WI38 (cell line): Measurements from ENCODE around the gene PCDHGA5.

Experiments used
- H3K4me3 ChIP-seq: 2 replicates; pipeline ENCODE4 v1.5.1; 2011; ENCODE audit warnings: low read depth, mild to moderate bottlenecking, control low read depth, low read length
- CTCF ChIP-seq: IDR thresholded peaks from 2 replicates; pipeline ENCODE4 v1.5.1; 2012; ENCODE audit warnings: low read depth, mild to moderate bottlenecking, control low read depth, low read length

The PCDHGA5 gene

DNA sequence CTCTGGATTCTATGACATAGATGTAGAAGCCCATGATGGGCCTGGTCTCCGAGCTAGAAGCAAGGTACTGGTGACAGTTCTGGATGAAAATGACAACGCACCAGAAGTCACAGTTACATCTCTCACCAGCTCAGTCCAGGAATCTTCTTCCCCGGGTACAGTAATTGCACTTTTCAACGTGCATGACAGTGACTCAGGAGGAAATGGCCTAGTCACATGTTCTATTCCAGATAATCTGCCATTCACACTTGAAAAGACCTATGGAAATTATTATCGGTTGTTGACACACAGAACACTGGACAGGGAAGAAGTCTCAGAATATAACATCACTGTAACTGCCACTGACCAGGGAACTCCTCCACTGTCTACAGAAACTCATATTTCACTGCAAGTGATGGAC lies 7.8 kb upstream of the PCDHGA5 start:
- H3K4me3 ChIP-seq = no peak overlapping the region
- no peak for TF ChIP-seq CTCF

DNA sequence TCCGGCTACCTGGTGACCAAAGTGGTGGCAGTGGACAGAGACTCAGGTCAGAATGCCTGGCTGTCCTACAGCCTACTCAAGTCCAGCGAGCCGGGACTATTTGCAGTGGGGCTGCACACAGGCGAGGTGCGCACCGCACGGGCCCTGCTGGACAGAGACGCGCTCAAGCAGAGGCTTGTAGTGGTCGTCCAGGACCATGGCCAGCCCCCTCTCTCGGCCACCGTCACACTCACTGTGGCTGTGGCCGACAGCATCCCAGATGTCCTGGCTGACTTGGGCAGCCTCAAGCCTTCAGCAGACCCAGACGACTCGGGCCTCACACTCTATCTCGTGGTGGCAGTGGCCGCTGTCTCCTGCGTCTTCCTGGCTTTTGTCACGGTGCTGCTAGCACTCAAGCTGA lies 7.0 kb upstream of the PCDHGA5 start:
- no peak for TF ChIP-seq CTCF
- H3K4me3 ChIP-seq = no peak overlapping the region

- no peak within 1 kb of the TSS for H3K4me3 ChIP-seq
- TF ChIP-seq CTCF = peak; percentile 33; the same call in 1 of the 2 replicates
Observed at GRCh38 chr5:141359790-141360426, 4.1 kb upstream of the PCDHGA5 start, which contains the start of gene PCDHGB2. PCDHGB2 (plus strand) TSS chr5:141359994; CDS start chr5:141360136, 142 bp downstream.

DNA sequence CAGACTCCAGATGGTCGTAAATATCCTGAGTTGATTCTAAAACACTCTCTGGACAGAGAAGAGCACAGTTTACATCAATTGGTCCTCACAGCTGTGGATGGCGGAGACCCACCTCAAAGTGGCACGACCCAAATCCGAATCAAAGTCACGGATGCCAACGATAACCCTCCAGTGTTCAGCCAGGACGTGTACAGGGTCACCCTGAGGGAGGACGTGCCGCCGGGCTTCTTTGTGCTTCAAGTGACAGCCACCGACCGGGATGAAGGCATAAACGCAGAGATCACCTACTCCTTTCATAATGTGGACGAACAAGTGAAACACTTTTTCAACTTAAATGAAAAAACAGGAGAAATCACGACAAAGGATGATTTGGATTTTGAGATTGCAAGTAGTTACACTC lies 3.3 kb upstream of the PCDHGA5 start:
- H3K4me3 ChIP-seq = no peak overlapping the region
- no peak for TF ChIP-seq CTCF

- TF ChIP-seq CTCF = no peak
Observed at GRCh38 chr5:141362719-141363118, 1.2 kb upstream of the PCDHGA5 start.

DNA sequence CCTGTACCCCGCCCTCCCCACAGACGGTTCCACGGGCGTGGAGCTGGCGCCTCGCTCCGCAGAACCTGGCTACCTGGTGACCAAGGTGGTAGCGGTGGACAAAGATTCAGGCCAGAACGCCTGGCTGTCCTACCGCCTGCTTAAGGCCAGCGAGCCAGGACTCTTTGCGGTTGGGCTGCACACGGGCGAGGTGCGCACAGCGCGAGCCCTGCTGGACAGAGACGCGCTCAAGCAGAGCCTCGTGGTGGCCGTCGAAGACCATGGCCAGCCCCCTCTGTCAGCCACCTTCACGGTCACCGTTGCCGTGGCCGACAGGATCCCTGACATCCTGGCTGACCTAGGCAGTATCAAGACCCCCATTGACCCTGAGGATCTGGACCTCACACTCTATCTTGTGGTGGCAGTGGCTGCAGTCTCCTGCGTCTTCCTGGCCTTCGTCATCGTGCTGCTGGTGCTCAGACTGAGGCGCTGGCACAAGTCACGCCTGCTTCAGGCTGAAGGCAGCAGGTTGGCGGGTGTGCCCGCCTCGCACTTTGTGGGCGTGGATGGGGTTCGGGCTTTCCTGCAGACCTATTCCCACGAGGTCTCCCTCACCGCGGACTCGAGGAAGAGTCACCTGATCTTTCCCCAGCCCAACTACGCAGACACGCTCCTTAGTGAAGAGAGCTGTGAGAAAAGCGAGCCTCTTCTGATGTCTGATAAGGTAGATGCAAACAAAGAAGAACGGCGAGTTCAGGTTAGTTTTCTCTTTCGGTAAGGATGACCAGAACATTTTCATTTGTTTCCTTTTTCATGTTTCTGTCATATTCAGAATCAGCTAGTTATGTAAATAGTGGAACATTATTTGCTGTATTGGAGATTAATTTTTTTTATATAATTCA lies 2.3 kb downstream of the PCDHGA5 start:
- no peak overlapping the region for H3K4me3 ChIP-seq
- no peak for TF ChIP-seq CTCF

More at GRCh38 chr5:141362719-141363118, 1.2 kb upstream of the PCDHGA5 start:
- H3K4me3 ChIP-seq = no peak overlapping the region
